Stimulated activated CD4-positive, alpha-beta T cell treated with anti-CD3 and anti-CD28 coated beads, Interleukin-15, amount 100 ng/mL, for 48 hours (primary cell): ENCODE measurements around the gene RPS23.
"Not testable (repeated sequence)": the region's sequence is repeated elsewhere in the genome, so short reads cannot be mapped to it uniquely, and the experiment has no call there.

Experiments
- DNase-seq, 2 donors: peaks; one replicate each; pipeline ENCODE4 v3.0.0-alpha.2; 2020; ENCODE audit warnings: low read depth in 2 of 2

RPS23 gene

GRCh38 chr5:82290005-82290404 lies 11.9 kb upstream of the RPS23 start:
- no peak for DNase-seq

GRCh38 chr5:82287625-82288024 lies 9.5 kb upstream of the RPS23 start:
- DNase-seq: no peak

GRCh38 chr5:82285206-82285605 lies 7.1 kb upstream of the RPS23 start:
- no peak for DNase-seq

- no peak for DNase-seq
These were observed 5.7 kb upstream of the RPS23 start for GRCh38 chr5:82283893-82284292.

GRCh38 chr5:82278711-82279370 lies 687 bp upstream of the RPS23 start:
- no peak for DNase-seq

- no peak for DNase-seq
These were observed 554 bp downstream of the RPS23 start for GRCh38 chr5:82277613-82277986.

GRCh38 chr5:82276800-82277612 lies 1.1 kb downstream of the RPS23 start:
- DNase-seq: no peak

GRCh38 chr5:82275216-82275664 lies 2.9 kb downstream of the RPS23 start:
- DNase-seq: no peak

- DNase-seq: no peak
These were observed 3.6 kb downstream of the RPS23 start for GRCh38 chr5:82274343-82275211.

GRCh38 chr5:82273426-82273825 lies 4.7 kb downstream of the RPS23 start:
- not testable (repeated sequence) for DNase-seq

GRCh38 chr5:82272571-82273356 lies 5.4 kb downstream of the RPS23 start:
- DNase-seq: not testable (repeated sequence)

- not testable (repeated sequence) for DNase-seq
These were observed 8.8 kb downstream of the RPS23 start for GRCh38 chr5:82269363-82269762.

GRCh38 chr5:82267297-82267933 lies 10.7 kb downstream of the RPS23 start:
- DNase-seq: not testable (repeated sequence)

- DNase-seq: no peak
These were observed 13.1 kb downstream of the RPS23 start for GRCh38 chr5:82265047-82265446.

GRCh38 chr5:82259172-82259800 lies 18.9 kb downstream of the RPS23 start:
- DNase-seq: no peak

- no peak for DNase-seq
These were observed 20.4 kb downstream of the RPS23 start for GRCh38 chr5:82257729-82258128.

- DNase-seq: no peak
These were observed 20.9 kb downstream of the RPS23 start for GRCh38 chr5:82257247-82257646.

- DNase-seq: no peak
These were observed 22.3 kb downstream of the RPS23 start for GRCh38 chr5:82255844-82256243.

- no peak for DNase-seq
These were observed 25.4 kb downstream of the RPS23 start for GRCh38 chr5:82252744-82253143.

- DNase-seq: no peak
These were observed 31.1 kb downstream of the RPS23 start for GRCh38 chr5:82246960-82247574.
